UCSD-AML1 (cell line): ENCODE results near the gene SLC18A2.

ENCODE experiments used
- DNase-seq: peaks from one replicate; lab custom pipeline; 2025; ENCODE audit not compliant: unreplicated experiment; lab: John Stamatoyannopoulos, UW

Gene SLC18A2

DNA sequence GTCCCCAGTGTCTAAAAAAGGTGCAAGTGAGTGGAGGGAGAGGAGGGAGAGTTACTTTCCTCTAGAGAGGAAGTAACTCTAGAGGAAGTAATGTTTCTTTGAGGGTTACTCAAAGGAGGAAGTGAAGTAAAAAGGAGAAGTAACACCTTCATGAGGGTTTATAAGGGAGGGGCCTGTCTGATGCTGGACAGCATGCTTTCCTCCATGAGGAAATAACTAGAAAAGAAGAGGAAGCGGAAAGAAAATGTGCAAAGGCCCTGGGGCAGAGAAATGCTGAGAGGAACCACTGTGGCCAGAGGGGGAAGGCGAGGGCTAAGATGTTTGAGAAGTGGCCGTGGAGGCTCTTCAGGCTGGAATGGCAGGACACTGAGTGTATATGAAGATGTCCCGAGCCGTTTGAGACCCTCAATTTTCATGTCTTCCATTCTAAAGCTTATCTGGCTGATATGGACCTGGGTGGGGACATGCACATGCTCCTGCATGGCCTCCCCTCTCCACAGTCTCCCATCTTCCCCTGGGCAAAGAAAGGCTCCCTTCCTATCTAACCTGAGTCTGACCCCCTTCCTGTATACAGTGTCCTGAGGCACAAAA, 3.4 kb upstream of the SLC18A2 start:
- no peak for DNase-seq

DNA sequence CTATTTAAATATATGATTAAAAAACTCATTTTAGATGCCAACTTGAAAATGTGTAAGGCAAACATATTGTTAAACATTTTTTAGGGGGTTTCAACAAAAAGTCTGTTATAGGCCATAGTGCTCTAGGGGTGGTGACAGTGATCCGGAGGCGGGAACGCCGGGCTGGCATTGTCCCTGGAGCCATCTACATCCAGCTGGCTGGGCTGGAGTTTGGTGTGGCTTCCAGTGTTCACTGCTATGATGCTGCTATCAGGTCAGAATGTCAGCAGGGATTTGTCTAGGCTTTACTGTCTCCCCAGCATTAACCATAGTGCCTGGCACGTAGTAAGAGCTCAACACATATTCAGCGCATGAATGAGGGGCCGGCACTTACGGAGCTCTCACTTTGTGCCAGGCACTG, 1.9 kb upstream of the SLC18A2 start:
- no peak for DNase-seq

DNA sequence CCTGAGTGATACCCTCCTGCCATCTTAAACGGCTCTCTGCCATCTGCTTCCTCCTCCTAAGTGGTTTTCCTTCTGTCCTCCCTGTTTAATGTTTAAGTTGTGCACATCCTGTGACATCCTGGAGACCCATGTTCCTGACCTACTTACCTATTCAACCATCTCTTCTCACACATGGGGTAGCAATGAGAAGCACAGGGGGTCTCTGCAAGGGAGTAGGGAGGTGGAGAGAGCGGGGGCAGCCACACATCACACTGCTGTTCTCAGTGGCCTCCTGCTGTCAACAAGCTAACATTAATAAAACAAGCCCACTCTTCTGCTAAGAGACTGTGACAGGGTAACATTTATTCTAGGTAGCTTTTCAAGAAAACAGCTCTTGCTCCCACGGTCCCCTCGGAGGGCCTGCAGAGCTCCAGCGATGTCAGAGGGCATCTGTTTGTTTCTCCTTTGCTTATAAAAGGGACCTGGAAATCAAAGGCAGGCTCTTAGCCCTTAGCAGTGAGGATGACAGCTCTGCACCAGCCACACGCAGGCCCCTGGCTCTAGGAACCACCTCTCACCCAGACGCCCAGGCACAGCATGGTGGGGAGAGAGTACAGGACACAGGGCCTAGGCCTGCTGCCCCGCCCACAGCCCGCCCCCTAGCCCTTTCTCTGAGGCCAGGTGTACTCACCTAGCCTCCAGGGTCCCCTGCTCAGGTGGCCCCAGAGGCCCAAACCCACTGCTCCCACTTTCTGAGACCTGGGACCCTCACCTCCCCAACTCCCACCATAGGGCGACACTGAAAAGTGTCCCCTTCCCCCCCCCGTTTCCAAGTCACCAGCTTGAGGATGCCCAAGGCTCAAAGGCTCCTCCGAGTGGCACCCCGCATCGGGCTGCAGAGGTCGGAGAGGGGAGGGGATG, 943 bp upstream of the SLC18A2 start:
- peak; percentile 53 for DNase-seq

DNA sequence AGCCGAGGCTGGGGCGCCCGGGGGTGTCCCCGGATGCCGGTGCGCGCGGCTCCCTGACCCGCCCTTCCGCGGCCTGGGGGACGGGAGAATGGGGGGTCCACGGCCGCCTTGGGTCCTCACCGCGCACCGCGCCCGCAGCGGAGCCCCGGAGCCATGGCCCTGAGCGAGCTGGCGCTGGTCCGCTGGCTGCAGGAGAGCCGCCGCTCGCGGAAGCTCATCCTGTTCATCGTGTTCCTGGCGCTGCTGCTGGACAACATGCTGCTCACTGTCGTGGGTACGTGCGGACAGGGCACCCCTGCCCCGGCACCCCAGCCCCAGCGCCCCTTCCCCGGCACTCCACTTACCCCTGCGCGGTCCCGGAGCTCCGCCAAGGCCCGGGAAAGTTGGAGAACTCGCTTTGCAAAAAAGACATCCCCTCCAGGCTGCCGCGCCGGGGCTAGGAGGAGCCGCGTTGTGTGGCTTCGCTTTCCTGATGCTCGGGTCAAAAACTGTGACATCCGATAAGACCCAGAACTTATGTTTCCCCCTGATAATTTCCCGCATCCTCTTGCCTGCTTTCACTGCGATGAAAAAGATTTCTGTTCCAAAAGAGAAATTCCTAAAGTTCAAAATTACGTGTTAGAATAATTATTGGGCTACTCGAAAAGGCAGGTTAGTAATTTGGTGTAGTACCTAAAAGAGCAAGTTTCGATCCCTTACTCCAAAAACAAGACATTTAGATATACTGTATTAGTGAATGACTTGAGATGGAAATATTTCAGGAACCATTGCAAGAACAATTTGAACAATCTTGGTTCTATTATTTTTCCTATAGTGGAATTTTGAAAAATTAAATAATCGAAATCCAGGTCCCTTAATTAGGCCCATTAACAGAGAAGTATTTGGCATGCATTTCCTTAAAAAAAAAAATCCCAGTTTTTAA, 888 bp downstream of the SLC18A2 start:
- DNase-seq, result peak; percentile 54

DNA sequence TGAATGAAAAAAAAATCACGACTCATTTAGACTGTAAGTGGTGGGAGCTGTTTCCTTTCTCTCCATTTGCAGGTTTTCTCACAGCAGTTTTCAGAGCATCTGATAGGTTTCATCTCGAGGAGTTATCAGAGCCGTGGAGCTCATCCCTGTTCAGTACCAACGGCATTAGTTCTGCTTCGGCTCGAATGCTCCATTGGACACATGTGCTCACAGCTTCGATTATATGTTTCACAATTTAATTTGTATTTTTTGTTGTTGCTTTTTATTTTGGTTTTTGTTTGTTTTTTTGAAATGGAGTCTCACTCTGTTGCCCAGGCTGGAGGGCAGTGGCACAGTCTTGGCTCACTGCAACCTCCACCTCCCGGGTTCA, 1.5 kb downstream of the SLC18A2 start:
- DNase-seq, result no peak

DNA sequence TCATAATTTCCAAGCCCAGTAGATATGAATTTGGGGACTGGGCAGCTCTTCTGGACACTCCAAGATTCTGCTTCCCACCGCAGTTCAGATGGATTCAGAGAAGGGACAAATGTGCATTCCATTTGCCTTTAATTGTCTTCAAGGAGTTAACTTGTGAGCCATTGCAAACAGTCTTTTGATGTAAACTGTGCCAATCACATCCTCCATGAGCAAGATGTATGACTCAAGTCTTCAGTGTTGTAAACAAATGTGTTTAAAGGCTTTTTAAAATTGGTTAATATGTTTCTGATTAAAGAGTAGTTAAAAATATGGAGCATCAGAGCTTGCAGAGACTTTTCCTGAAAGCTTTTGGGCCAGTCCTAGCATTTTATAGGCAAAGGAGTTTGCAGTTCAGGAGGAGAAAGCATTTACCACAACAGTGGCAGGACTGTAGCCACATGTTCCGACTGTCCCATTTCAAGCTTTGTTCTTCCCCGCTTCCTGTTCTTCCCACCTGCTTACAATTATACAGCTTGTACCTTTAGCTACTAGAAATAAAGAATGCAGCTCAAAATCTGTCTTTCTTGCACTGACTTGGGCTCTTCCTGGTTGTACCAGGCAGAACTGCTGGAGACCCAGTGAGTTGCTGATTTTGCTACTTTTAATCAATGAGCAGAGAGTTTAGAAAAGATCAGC, 6.2 kb downstream of the SLC18A2 start:
- no peak for DNase-seq

DNA sequence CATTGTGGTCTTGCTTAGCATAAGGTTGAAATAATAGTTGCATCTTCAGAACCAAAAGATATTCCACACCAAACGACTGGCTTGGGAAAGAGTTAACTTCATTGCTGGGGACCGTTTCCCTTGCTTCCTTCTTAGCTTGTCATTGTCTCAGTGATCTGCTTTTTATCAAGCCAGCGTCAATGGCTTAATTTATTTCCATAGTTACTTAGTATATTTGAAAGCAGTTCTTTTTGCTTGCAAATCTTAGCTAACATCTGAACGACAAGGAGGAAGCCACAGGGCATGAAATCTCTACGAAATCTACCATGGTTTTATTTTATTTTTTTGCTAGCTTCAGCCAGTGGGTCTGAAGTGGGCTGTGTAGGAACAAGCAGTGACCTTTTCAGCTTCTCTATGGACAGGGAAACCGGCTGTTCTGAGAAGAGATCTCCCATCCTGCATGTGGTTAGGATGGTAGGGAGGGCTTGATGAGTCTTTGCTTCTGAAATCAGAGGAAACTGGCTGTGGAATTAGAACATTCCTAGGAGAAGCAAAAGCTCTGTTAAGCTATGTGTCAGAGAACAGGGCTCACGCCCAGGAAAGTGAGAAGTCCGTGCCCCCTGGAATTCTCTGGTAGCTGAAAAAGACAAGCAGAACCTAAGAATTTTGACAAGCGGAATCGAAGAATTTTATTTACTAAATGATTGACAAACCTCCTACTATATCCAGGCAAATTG, 8.0 kb downstream of the SLC18A2 start:
- DNase-seq, result no peak

DNA sequence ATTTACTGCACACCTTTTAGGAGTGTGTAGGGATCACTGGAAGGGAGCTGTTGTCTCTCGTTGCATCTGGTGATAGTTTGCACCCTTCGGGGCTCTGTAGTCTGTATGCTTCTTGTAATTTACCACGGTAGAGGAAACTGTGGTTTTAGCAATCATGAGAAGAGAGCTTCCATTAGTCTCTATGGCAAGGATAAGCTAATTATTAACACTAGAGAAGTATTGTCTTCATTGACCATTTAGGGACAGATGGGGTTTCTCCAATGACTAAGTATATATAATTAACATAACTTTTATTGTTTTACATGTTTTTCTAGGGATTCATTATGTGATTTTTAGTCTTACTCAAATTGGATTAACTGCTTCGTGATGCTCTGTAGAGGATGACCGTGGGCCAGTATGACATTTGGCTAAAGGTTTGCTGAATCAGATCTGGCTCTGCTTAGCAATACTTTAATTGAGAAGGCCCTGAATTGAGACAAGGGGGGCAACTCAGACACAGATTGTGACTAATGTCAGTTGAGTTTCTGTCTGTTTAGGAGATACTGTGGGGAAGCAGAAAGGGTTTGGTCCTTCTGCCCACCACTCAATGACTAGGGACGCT, 8.7 kb downstream of the SLC18A2 start:
- DNase-seq, result no peak

DNA sequence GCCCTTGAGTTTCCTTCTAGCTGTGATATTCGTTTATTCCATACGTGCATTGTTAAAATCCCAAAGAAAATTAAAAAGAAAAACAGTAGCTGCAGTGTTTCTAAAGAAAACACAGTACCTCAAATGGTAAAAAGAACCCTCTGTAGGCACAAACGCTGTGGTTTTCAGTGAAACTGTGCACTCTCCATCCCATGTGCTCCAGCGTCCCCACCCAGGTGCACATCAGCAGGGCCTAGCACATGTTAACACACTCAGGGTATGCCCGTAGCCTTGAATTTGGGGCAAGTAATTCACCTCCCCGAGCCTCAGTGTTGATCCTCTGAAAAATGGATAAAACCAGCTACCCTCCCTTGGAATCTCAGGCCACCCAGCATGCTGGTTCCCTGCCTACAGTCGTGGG, 9.5 kb downstream of the SLC18A2 start:
- no peak for DNase-seq

DNA sequence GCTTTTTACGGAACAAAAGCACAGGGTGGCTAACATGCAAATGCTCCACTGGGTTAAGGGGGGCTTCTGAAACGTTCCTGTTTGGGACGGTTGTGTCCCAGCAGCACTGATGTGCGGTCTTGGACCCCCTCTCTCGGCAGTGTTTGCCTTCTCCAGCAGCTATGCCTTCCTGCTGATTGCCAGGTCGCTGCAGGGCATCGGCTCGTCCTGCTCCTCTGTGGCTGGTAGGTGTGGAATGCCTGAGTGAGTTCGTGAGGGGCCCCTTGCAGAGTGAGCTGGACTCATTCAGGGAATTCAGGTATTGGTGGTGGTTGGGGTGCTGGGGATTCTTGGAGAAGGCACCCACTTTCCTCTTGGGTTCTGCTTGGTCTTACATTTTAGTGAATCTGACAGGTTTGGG, 13.0 kb downstream of the SLC18A2 start:
- DNase-seq, result no peak

DNA sequence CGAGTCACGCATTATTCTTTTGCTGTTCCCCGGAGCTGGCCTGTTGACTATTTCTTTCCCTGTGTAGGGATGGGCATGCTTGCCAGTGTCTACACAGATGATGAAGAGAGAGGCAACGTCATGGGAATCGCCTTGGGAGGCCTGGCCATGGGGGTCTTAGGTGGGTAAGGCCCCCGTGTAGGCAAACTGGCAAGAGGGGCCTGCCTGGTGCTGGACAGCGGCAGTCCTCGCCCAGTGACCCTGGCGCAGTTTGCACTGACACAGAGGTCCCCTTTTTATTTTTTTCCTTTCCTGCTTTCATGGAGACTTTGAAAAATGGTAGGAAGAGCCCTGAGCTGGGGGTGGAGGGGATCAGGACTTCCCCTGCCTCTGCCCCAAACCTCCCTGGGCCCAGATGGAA, 13.4 kb downstream of the SLC18A2 start:
- no peak for DNase-seq

DNA sequence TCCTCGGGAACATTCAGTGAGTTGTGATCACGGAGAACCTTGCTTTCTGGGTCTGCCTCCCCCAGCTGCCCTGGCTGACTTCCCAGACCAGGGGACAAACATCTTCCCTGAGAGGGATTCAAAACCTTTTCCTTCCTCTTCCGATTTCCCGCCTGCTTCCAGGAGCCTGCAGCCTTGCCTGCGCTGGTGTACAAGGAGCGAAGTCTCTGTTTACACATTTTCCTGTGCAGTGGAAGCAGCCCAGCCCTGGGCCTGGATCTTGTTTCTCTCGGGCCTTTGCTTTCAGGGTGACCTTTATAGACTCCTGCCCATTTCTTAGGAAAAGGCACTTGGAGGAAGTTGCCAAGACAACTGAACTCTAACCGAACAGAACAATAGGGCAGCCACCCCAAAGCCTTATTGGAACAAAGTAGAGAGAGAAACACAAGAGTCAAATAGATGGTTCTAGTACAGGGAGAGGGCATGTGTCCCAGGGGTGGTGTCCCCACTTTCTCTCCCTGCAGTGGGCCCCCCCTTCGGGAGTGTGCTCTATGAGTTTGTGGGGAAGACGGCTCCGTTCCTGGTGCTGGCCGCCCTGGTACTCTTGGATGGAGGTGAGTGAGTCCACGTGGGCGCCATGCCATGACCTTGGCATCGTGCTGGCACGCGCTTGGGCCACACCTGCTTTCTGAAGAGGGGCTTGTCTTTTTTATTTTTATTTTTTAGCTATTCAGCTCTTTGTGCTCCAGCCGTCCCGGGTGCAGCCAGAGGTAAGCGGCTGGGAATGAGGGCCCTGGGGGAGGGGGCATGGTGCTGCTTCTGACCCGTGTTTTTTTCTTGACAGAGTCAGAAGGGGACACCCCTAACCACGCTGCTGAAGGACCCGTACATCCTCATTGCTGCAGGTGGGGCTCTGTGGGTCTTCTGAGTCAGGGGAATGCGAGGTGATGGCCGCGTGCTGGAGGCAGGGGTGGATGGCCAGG, 14.1 kb downstream of the SLC18A2 start:
- no peak for DNase-seq

DNA sequence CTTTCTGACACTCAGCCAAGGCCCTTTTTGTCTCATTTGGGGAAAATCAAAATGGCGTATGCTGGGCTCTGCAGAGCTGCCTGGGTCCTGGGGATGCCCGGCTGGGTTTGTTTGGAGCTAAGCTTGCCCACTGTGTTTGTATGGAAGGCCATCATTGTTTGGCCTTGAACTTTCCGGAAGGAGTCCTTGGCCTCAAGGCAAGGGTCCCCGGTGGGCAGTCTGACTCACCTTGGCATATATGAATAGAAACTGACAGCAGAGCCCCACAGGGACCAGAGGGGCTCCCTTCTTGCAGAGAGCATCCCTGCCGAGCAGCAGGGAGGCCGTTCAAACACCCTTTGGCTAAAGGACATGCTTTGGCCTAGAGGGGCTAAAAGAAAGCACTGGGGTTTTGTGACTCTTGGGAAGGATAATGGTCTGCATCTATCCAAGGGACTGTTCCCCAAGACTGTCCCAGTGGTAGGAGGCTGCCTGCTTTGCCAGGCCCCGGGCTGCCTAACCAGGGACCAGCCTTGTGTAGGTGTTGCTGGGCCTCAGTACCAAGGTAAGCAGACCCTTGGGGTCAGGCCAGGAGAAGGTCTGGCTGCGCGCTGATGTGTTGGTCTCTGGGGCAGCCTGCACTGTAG, 15.0 kb downstream of the SLC18A2 start:
- no peak for DNase-seq

DNA sequence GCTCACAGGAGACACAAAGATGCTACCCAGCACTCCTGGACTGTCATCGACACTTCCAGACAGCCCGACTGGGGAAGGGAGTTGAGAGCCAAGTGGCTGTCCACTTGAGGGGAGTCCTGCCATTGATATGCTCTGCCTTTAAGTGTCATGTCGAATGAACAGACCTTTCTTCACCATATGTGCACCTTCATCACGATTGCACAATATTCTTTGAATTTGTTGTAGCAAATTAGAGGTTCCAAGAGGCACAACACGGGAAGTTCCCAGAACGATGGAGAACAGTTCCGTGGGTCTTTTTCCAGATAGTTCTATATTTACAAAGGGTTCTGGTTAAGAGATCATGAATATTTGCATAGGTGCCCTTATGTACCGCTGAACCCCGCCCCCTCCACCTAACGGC, 16.0 kb downstream of the SLC18A2 start:
- DNase-seq, result no peak

DNA sequence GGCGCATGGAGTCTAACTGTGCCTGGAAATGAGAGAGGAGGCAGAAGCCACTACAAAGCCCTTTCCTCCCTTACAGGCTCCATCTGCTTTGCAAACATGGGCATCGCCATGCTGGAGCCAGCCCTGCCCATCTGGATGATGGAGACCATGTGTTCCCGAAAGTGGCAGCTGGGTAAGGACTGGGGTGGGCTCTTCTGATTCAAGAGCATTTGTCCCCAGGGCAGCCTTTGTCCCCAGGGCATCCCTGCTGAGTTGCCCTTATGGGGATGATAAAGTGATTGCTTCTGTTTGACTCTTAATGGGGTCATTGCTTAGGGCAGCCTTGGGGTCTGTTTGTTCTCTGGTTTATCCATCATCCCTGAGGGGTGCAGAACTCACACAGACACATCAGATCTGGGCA, 16.8 kb downstream of the SLC18A2 start:
- DNase-seq, result no peak

DNA sequence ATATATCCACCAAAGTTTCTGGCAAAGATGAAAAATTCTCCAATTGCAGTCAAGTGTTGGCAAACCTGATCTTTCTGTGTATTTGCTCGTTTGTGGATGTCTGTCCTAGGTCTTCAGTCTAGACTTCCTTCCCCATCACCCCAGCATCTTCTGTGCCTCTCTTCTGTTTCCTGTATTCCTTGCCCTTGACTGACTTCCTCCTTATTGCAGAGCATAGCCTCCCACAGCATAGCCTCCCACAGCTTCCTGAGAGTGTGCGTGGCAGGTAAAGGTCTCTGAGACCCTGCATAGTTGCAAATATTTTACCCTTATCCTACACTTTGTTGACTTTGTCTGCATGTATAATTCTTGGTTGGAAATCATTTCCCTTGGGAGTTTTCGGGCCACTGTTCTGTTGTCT, 18.4 kb downstream of the SLC18A2 start:
- DNase-seq, result peak; percentile 44

DNA sequence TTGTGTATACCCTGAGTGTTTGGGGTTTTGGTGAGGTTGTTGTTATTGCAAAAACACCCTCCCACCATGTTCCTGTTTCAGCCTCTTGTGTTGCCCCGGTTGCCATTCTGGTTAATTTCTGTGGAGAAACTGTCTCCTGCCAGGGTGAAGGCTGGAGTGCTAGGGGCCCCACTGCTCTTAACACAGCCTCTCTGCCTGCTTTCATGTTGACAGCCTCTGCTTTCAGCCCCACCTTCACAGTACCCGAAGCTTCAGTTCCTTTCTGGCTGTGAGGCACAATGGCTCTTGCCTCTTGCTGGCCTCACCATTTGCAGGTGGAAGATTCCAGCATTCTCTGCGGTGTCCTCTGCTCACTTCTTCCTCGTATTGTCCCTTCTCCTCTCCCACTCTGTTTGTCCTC, 19.2 kb downstream of the SLC18A2 start:
- DNase-seq, result peak; percentile 42

DNA sequence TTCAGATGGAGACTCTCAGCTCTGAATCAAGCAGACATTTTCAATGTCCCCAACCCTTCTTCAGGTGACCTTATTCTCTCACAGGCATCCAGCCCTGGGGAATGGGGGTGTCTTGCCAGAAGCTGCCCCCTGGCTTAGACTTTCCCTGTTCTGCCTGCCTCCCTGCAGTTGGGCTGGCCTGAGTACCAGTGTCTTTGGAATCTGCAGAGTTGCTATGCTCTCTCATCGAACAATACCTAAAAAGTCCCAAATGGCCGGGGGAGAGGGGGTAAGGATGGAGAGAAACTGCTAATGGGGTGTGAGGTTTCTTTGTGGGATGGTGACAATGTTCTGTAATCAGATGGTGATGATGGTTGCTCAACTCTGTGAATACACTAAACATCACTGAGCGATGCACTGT, 20.6 kb downstream of the SLC18A2 start:
- DNase-seq, result no peak
